HTERT RPE-1 (cell line): ENCODE results near the gene ITGB2.

Experiments
- in situ Hi-C: fragments of 300-500 bp; cut with MboI; formaldehyde crosslinking; loops from 4 replicates; pipeline ENCODE4 v1.14.3; 2020; ENCODE audit warnings: low sequenced_read_pairs

Gene ITGB2

DNA sequence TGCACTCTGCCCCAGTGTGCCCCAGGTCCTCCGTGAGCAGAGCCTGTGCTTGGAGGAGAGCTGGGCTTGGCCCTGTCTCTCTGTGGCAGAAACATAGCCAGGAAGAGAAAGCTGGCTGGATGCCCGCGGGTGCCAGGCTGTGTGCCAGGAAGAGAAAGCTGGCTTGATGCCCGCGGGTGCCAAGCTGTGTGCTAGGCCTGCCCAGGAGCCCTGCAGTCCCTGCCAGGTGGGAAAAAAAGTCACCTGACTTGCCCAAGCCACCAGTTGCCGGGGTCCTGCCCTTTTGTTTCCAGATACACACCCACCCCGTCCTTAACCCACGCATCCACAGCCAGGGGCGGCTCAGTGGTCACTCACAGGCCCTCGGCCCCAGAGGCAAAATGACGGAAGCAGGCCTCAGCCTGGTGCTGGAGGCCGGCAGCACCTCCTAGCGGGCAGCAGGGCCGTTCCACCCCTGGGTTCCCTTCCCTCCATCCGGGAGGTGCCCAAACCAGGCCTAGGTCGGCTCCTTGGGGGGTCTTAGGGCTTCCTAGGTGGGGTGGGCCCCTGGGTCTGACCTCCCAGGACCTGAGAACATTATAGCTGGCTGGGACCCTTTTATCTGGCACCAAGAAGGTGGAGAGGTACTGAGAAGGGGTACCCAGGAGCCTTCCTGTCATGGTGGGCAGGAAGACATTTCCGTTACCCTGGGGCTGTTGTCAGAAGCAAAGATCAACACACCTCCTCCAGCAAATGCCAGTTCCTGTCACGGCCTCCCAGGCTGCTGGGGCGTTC, 9.1 kb downstream of the ITGB2 start:
- in situ Hi-C loops, result no loop called here

DNA sequence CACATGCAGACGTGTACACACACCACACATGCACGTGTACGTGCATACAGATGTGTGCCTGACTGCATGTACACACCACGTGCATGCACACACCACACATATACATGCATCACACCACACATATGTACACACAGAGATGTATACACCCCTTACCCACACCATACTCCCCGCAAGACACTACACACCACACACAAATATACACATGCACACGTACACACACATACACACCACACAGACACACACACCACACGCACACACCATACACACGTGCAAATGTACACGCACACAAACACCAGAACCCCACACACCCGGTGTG, 9.7 kb downstream of the ITGB2 start:
- in situ Hi-C loops, result no loop called here

DNA sequence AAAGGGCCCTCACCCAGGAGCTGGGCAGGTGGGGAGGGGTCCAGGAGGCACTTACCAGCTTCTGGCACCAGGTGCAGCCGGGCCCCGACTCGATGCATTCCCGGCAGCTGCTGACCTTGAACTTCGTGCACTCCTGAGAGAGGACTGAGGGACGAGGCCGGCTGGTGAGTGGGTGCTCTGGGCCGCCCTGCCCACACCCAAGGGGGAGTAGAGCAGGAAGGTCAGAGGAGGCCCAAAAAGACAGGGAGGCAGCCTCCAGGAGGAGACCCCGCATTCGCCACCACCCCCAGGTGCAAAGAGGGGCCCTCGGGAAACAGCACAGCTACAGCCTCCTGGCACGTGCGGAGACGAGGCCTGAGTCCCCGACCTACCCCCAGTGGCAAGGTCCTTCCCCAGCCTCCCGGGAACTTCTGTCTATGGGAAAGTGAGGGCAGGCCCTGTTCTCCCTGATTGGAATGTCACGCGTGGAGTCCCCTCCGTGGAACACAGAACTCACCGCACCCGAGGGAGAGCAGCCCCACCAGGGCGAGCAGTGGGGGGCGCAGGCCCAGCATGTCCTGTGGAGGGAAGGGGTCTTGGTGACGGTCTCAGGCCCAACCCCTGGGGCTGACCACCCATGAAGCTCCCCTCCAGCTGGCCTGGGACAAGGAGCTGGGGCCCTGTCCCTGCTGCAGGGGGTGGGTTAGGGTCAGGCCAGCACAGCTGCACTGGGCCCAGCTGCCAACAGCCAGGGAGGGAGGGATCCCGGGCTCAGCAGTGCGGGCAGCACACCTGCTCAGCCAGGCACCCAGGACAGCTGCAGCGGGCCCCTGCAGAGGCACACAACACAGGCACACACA, 10.3 kb downstream of the ITGB2 start:
- in situ Hi-C loops, result no loop called here

DNA sequence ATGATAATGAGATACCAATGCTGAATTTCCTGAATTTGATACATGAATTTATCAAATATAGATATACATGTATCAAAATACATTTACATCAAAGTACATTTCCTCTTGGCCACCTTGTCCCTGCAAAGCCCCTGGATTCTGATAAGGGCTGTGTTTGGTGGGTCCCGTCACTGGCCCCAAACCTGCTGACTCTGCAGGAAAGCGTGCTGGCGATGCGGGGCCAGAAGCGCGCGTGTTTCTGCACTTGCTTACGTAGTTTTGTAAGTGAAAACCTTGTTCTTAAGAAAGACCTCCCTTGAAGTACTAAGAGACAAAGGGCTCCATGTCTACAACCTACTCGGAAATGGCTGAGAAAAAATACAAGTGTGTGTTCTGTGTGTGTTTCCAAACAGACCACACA, 11.0 kb downstream of the ITGB2 start:
- in situ Hi-C loops, result no loop called here

DNA sequence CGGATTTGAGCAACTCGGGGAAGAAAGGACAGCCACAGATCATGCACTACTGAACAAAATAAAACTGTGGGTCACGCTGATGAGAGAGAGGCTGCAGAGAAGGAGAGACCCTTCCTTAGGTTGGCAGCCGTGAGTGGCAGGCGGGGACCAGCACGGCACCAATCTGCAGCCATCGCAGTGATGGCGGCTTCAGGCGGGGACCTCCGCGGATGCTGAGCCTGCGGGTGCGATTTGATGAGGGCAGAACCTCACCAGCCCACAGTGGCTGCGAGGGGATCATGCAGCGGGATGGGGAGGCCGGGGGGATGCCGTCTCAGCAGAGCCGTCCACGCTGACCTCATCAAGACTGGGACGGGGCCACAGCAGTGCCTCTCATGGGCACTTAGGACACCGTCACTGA, 11.8 kb downstream of the ITGB2 start:
- in situ Hi-C loops, result no loop called here

DNA sequence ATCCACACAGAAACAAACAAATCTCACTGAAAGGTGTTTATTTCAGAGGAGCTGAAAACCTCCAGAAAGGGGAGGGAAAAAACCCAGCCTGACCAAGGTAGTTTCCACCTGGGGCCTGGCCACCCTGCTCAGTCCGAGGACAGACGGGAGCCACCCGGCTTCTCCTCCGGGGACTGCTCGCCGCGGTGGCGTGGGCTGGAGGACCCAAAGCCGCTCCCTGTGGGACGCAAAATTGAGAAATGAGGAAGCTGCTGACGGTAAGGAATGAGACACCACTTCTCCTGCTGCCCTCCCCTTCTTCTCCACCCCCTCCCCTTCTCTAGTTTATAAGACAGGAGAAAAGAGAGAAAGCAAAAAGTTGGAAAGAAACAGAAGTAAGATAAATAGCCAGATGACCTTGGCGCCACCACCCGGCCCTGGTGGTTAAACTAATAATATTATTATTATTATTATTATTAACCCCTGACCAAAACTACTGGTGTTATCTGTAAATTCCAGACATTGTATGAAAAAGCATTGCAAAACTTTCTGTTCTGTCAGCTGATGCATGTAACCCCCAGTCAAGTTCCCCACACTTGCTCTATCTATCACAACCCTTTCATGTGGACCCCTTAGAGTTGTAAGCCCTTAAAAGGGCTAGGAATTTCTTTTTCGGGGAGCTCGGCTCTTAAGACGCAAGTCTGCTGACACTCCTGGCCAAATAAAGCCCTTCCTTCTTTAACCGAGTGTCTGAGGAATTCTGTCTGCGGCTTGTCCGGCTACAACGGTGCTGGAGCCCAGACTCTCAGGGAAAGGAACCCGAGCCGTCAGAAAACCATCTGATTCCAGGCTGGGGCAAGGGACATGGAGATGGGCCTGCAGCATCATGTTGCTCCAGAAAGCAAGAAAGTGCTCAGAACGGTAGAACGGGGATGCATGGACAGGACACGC, 12.5 kb downstream of the ITGB2 start:
- in situ Hi-C loops, result no loop called here

DNA sequence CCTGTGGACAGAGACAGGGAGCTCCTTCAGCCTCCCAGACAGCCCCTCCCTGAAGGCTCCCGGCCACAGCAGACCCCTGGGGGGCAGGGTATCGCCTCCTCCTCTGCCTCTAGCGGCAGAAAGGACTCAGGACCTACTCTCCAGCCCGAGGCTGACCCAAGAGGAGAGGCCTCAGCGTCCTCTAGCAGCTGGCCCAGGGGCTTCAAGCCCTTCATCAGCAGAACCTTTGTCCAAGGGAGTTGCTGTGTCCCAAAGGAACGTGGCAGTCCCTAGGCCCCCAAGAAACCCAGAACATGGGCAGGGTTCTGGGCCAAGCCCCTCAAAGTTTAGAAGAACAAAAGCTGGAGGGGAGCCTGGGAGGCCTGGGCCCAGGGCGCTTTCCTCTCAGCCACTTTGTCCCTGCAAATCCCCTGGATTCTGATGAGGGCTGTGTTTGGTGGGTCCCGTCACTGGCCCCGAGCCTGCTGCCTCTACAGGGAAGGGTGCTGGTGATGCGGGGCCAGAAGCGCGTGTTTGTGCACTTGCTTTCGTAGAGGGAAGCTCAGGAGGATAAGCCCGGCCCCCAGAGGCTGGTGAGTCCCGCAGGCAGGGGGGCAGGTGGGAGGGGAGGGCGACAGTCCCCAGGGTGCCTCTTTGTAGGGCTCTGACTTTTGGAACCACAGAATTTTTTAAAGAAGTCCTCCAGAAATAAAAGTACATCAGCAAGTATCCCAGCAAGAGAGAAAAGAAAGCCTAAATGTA, 13.3 kb downstream of the ITGB2 start:
- in situ Hi-C loops, result no loop called here

DNA sequence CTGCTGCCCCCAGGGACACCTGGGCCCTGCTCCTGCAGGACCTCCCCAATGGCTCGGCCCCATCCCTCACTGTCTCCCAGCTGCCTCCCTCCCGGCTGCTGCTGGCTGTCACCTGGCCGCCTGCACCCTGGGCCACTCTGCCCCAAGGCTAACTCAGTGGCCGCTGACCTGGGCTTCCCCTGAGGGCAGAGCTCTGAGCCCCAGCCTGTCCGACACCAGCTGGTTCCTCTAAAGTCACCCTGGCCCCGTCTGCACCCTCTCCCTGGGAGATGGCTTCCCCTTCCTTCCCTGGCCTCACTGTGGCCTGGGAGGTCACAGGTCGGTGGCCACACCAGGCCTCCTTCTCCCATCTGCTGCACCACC, 15.0 kb downstream of the ITGB2 start:
- in situ Hi-C loops, result no loop called here

DNA sequence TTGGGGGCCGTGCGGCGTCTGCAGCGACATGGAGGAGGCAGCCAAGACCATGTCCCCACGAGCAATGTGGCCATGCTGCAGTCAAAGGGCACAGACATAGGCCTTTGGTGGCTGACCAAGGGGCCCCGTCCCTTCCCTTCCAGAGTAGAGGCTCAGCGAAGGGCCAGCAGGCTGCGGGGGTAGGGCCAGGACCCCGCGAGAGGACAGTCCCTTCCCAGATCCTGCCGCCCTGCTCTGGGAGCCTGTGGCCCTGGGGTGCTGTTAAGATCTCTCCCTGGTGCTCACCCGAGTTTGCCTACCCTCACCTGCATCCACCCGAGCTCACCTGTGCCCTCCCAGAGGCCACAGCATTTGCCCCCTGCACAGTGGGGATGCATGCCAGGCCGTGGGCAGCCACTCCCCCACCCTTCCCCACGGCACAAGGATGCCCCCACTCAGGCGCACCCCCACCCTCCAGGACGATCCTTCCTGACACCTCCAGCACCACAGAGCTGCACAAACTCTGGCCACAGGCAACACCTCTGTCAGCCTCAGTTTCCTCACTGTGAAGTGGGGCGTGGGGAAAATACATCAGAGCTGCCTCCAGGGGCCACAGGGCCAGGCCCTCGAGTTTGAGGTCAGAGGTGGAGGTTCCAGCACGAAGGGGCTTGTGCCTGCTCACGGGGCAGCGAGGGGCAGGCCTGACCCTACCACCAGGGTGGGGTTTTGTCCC, 15.5 kb downstream of the ITGB2 start:
- in situ Hi-C loops, result no loop called here

DNA sequence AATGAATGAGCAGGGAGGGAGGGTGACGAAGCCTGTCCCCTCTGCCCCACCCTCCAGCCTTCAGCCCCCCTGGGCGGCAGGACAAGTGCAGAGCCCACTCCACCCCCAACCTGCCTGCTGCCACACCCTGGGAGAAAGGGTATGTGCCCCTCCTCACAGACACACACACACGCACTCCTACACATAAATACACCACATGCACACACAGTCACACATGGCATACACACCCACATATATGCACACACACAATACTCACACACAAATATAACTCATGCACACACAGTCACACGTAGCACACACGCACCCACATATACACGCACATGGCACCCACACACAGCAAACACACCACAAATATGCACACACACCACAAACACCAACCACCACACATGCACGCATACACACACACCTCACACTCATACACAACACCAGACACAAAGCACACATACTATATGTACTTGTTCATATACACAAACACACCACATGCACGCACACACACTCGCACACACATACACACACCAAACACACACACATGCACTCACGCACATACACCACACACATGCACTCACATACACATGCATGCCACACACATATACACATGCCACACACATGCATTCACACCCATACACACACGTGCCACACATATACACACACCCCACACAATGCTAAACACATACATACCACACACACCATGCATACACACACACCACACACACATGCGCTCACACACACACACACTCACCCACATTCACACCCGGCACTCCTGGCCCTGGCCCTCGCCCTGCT, 16.4 kb downstream of the ITGB2 start:
- in situ Hi-C loops, result no loop called here

DNA sequence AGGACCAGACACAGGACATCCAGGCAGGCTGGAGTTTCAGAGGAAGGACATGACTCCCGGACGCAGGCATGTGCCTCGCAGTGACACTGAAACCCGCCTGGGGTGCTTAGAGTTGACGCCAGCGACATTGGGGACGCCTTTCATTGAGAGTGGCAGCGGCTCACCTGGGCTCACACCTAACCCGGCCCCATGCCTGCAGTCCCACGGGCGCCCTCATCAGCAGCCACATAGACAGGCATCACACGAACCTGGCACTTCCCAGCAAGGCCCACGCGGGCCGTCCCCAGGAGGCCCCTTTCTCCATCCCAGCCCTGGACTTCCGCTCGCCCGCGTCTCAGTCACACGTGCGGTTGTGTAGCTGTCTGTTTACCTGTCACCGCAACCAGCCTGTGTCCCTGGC, 17.0 kb downstream of the ITGB2 start:
- in situ Hi-C loops, result no loop called here

DNA sequence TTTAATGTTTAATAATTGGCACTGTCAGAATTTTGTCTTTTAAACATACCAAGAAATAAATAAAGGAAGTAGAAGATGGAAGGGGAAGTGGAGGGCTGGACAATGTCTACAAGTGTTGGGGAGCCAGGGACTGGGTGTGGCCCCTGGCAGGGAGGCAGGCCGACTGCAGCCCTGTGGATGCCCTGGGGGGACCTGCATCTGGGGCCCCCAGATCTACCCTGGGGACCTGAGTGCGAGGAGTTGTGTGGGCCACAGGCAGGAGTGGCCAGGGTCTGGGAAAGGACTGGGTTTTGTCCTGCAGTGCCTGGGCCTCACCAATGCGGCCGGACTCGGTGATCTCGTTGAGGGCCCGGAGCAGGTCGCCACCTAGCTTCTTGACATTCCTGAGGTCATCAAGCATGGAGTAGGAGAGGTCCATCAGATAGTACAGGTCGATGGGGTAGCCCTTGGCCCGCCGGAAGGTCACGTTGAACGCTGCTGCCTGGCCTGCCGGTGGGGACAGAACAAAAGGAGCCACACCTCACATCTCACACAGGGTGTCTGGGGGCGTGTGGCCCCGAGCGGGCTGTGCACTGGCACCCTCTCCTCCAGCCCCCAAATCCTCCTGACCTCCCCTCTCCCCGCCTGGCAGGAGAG, 17.5 kb downstream of the ITGB2 start:
- in situ Hi-C loops, result no loop called here

DNA sequence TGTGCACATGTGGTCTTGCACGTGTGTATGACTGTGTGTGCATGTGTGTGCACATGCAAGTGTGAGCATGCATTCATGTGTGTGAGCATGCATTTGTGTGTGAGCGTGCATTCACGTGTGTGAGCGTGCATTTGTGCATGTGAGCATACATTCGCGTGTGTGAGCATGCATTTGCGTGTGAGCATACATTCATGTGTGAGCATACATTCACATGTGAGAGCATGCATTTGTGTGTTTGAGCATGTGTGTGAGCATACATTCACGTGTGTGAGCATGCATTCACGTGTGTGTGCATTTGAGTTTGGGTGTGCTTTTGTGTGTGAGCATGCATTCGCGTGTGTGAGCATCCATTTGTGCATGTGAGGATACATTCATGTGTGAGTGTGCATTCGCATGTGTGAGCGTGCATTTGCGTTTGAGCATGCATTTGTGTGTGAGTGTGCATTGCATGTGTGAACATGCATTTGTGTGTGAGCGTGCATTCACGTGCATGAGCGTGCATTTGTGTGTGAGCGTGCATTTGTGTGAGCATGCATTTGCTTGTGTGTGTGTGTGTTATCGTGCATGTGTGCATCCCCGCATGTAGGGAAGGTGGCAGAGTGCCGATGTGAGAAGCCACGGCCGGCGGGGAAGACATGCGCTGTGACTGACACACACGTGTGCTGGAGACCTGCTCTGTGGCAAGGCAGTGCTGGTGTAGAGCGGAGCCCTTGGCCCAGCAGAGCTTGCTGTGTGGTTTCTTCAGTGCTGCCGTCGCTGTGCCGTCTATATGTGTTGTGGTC, 18.2 kb downstream of the ITGB2 start:
- in situ Hi-C loops, result no loop called here

DNA sequence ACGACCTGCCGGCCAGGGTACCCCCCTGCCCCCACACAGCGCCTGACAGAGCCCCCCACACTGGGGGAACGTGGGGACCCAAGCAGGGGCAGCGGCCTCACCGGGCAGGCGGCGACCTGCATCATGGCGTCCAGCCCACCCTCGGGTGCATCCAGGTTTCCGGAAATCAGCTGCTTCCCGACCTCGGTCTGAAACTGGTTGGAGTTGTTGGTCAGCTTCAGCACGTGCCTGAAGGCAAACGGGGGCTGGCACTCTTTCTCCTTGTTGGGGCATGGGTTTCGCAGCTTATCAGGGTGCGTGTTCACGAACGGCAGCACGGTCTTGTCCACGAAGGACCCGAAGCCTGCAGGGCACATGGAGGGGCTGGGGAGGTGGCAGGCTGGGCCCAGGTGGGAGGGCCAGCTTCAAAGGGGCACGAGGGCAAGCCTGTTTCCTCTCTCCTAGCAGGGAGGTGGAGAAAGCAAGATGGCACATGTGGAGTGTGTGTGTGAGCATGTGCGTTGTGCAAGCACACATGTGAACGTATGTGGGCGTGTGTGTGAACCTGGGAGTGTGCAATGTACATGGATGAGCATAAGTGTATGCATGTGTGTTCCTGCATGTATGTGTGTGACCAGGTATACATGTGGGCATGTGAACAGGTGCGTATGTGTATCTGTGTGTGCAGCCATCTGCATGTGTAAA, 19.2 kb downstream of the ITGB2 start:
- in situ Hi-C loops, result no loop called here

DNA sequence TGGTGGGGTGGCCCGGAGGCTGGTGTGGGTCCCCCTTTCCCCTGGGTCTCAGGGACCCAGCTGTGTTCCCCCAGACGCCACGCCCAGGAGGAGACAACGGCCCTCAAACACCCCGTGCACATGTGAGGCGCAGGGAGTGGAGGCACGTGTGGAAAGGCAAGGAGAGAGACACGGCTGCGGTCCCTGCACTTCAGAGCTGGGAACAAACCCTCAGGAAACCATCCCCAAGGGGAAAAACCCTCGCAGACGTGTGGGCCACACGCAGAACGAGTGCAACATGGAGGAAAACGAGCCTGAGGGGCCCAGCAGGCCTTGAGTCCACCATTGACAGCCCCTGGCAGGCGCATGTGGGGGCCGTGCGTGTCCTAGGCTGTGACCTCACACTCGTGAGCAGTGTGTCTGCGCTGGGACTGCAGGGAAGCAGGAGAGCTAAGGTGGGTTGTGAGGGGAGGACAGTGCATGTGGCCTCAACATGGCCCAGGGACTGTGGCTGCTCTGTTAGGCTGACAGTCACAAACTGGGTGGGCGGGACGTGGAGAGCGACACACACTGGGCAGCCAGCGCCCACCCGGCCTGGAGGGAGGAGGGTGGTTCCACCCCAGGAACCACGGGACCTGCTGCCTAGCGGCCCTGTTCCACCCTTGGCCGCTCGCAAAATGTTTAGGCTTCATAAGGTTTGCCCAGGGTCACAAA, 20.0 kb downstream of the ITGB2 start:
- in situ Hi-C loops, result no loop called here

DNA sequence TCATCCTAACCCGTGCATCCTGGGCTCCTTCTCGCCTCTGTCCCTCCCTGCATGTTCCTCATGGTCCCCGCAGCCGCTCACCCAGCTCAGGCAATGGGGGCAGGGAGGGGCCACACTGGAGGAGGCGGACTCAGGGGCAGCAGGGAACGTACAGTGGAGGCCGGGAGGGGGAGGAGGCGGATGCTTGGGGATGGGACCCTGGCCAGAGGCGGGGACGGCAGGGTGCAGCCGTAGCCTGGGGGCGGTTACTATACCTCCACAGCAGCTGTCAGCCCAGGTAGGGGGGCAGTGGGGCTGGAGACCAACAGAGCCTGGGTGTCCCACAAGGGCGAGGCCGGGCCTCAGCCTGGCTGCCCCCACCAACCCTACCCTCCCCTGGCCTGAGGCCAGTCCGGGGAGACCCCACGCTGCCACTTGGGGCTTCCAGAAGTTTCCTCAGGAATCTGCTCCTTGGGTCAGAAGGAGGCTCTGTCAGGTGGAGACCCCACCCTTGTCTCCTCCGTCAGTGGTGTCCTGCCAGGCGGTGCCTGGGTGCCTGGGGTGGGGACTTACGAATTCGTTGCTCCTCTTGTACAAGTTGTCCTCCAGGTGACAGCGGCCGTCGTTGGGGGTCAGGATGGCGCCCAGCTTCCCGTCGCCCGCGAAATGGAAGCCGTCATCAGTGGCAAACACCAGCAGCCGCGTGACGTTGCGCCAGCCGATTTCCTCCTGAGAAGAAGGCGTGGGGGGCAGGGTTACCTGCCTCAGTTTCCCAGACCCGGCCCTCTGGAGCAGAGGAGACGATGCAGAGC, 20.7 kb downstream of the ITGB2 start:
- in situ Hi-C loops, result no loop called here
